Measurements from ENCODE around the gene DLK1. TPM values are rescaled to one million over a fixed set of nuclear protein-coding genes. Genes with fewer than 3 reads are reported as not detected.

The DLK1 gene
- not detected for total RNA-seq

DNA sequence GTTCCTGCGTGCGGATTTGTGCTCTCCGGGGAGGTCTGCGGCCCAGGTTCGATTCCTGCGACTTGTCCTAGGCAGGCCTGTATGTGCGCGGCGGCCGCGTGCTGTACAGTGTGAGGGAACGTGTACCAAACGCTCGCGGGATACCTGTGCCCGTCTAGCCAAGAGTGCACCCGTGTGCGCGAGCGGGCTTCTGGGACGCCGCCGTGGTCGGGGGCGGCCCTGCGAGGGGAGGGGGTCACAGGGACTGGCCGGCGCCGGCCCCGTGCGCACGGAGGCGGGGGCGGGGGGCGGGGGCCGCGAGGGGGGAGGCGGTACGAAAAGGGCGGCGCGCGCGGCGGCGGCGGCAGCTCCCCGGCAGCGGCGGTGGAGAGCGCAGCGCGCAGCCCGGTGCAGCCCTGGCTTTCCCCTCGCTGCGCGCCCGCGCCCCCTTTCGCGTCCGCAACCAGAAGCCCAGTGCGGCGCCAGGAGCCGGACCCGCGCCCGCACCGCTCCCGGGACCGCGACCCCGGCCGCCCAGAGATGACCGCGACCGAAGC lies at the start of gene DLK1:
Gene DLK1, plus strand, starts transcription at position 343 of the 536 bp plus-strand sequence. Its CDS starts 177 bp downstream, at position 520.
- no peak within 1 kb of the TSS for H3K27ac Mint-ChIP-seq

DNA sequence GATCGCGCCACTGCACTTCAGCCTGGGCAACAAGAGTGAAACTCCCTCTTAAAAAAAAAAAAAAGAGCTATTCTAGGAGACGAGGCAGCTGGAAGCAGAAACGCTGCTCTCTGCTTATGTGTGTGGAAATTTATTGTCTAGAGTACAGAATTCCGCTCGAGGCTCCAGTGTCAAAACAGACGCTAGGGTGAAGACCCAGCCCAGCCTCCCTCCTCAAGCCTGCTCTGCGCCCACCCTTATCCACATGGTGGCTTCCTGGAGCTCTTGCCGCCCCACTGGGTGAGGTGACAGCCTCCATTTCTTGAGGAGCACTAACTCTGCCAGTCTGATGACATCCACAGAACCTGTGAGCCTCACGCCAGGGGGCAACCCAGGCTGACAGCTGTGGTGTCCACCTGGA lies 49.5 kb upstream of the DLK1 start:
- DNase-seq, result no peak
- ChIA-PET POLR2A (no interaction called here), CTCF (interaction anchor here (0.6 to 1.5 kb wide), 3 partner anchors 13 to 71 kb away, joined by 3 to 7 read pairs (median 6); no protein-coding TSS in a partner anchor)
- ATAC-seq, result no peak
- no peak overlapping the region for H3K27ac Mint-ChIP-seq
- intact Hi-C loops (cut with DNase I, micrococcal nuclease), result no loop called here
- H3K9me3 Mint-ChIP-seq (ENCODE audit: low read depth), result no peaks in the 10 kb centered on the region
- no peak overlapping the region for H3K4me3 Mint-ChIP-seq
- no peaks in the 10 kb centered on the region for H3K36me3 Mint-ChIP-seq (ENCODE audit: low read depth)
- H3K27me3 Mint-ChIP-seq, result peaks cover 22% of the 10 kb centered on the region
- no peaks in the 10 kb centered on the region for H3K4me1 Mint-ChIP-seq

More for the DNA sequence above, at the start of gene DLK1:
- Mint-ChIP-seq H3K9me3 (ENCODE audit: low read depth) (no peaks in the 10 kb centered on the region), H3K36me3 (ENCODE audit: low read depth) (no peaks in the 10 kb centered on the region), H3K4me3 (no peak within 1 kb of the TSS), H3K4me1 (no peaks in the 10 kb centered on the region), H3K27me3 (peaks cover 29% of the 10 kb centered on the region)
- ChIA-PET POLR2A (no interaction called here), CTCF (no interaction called here)
- ATAC-seq, result no peak
- peak; percentile 14 for DNase-seq
- intact Hi-C loops (cut with DNase I, micrococcal nuclease), result no loop called here

DNA sequence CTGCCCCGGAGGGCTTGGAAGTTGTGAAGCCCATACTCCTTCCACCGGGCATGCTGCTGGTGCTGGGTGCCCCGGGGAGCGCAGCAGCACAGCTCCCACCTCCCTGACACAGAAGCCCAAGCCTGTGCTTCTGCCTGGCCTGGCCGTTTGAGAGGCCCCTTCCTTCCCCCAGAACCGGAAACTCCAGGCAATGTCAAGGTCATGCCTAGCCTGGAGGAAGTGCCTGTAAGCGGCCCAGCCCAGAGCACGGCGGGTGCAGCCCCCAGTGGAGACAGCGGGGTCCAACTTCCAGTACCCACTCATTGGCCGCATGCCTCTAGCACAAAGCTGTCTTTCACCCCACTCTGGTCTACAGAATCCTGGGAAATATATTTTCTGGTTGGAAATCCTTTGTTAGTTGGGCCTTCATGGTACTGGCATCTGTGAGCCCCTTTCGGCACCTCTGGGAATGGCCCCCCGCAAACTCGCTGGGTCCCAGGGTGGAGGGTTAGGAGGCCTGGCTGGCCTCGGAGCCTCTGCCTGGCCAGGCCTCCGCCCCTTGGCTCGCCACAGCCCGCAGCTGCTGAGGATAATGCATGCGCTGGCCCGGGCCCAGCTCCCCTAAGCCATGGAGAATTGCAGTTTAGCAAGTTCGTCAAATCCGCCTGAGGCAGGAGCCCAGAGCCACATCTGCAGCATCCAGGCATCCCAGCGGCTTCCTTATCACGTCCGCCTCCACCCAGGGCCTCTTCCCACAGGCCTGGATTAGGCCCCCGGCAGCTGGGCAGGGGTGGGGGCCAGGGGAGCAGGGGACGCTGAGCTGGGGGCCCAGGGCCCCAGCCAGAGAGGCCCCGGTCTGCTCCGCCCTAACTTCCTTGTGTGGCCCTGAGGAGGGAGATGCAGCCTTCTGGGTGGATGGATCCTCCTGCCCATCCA lies 48.9 kb upstream of the DLK1 start:
- CTCF ChIA-PET, result interaction anchor here (0.5 to 1.3 kb wide), 3 partner anchors 15 to 1253 kb away, joined by 3 to 7 read pairs (median 3); no protein-coding TSS in a partner anchor
- intact Hi-C loops (cut with DNase I, micrococcal nuclease), result no loop called here
- DNase-seq (no peak), ATAC-seq (no peak)
- POLR2A ChIA-PET, result no interaction called here
- Mint-ChIP-seq H3K27me3 (peaks cover 18% of the 10 kb centered on the region), H3K9me3 (ENCODE audit: low read depth) (no peaks in the 10 kb centered on the region), H3K4me3 (no peak overlapping the region), H3K4me1 (no peaks in the 10 kb centered on the region), H3K36me3 (ENCODE audit: low read depth) (no peaks in the 10 kb centered on the region), H3K27ac (no peak overlapping the region)

DNA sequence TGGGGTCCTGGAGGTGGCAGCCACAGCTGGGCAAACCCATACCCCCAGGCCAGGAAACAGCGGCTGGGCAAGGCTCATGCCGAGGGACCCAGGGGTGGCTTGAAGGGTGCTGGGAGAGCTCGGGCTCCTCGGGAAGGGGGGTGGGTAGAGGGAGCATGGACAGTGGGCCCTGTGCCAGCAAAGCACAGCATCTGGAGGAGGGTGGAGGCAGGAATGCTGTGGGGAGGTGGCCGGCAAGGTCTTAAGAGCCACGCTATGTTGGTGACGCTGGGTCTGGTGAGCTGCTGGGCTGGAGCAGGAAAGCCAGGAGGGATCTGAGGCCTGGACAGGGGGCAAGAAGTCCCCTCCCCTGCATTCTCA lies 48.2 kb upstream of the DLK1 start:
- no peak for ATAC-seq
- Mint-ChIP-seq H3K27ac (no peak overlapping the region), H3K4me3 (no peak overlapping the region), H3K9me3 (ENCODE audit: low read depth) (no peaks in the 10 kb centered on the region), H3K4me1 (no peaks in the 10 kb centered on the region), H3K27me3 (peaks cover 13% of the 10 kb centered on the region), H3K36me3 (ENCODE audit: low read depth) (no peaks in the 10 kb centered on the region)
- ChIA-PET CTCF (interaction anchor here (0.5 kb wide), 1 partner anchor 1252 kb away, joined by 3 read pairs; no protein-coding TSS in a partner anchor), POLR2A (no interaction called here)
- intact Hi-C loops (cut with DNase I, micrococcal nuclease), result no loop called here
- no peak for DNase-seq

DNA sequence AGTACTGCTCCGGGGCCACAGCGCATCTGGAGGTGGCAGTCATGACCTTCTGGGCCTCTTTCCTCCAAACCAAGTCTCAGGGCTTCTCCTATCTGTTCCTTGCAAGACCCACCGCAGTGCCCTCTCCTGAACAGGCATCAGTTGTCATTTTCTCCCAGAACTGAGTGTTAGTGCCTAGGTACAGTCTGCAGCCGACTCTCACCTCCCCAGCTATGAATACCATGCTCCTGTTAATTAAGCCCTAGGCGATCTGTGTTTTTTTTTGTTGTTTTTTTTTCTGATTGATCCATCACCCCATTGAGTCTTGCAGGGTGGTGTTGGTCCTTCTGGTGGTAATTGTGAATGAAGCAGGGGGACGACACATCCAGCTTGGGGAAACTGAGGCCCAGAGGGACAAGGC lies 47.5 kb upstream of the DLK1 start:
- intact Hi-C loops (cut with DNase I, micrococcal nuclease), result no loop called here
- Mint-ChIP-seq H3K27me3 (peaks cover 9% of the 10 kb centered on the region), H3K4me1 (no peaks in the 10 kb centered on the region), H3K27ac (no peak overlapping the region), H3K4me3 (no peak overlapping the region), H3K9me3 (ENCODE audit: low read depth) (no peaks in the 10 kb centered on the region), H3K36me3 (ENCODE audit: low read depth) (no peaks in the 10 kb centered on the region)
- POLR2A ChIA-PET, result no interaction called here
- ATAC-seq (no peak), DNase-seq (no peak)
- CTCF ChIA-PET, result no interaction called here

DNA sequence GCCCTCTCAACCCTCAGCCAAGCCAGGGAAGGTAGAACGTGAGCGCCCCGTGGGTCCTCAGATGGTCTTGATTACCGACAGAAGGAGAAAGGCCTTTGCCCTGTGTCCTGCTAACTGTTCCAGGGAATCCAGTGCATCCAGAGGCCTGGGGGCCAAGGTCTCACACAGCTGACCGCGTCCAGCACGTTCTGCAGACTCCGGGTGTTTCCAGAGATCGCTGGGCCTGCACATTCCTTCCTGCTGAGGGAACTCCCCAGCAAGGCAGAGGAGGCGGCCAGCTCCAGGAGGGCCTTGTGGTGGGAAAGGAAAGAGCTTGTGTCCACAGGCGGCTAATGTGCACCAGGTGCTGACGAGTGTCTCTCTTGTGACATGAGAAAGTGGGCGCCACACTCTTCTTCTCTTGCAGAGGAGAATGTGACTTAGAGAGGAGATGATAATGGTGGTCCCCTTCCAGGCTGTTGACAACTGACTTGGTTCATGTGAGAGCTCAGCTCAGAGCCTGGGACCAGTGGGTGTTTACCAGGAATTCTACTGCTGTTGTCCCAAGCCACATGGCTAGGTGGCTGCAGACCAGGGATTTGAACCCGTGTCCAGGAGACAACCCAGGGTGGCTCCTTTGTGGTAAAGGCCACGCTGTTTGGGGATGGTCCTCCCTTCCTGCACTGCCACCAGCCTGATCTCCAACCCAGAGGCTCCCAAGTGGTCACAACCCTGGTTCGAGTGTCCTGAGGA lies 46.8 kb upstream of the DLK1 start:
- DNase-seq (no peak), ATAC-seq (no peak)
- Mint-ChIP-seq H3K27me3 (peaks cover 2% of the 10 kb centered on the region), H3K36me3 (ENCODE audit: low read depth) (no peaks in the 10 kb centered on the region), H3K9me3 (ENCODE audit: low read depth) (no peaks in the 10 kb centered on the region), H3K4me1 (no peaks in the 10 kb centered on the region), H3K4me3 (no peak overlapping the region), H3K27ac (no peak overlapping the region)
- intact Hi-C loops (cut with DNase I, micrococcal nuclease), result no loop called here
- CTCF ChIA-PET, result no interaction called here
- POLR2A ChIA-PET, result no interaction called here

DNA sequence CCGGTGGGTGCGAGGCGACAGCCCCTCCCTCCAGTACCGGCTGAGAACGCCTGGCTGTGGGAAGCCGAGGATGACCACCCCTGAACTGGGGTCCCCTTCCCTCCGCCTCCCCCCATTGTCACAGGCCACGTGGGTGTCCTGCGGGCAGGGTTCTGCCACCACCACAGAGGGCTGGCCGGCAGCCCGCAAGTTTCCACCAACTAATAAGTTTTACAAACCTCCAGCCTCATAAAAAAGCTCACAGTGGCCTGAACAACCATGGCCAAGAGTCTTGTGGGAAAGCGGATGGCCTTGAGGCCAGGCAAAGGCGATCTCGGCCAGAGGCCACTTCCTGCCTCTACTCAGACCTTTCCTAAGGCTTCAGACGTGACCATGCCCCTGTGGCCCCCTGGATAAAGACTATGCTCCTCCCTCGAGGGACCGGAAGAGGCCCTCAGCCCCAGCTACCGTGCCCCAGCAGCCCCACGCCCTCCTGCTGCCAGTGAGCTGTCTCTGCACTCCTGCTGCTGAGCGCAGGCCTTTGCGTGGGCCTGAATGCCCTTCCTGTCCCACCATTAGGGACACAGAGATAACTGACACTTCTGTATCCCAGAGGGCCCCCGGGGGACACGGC lies 46.1 kb upstream of the DLK1 start:
- intact Hi-C loops (cut with DNase I, micrococcal nuclease), result no loop called here
- ATAC-seq, result no peak
- Mint-ChIP-seq H3K9me3 (ENCODE audit: low read depth) (no peaks in the 10 kb centered on the region), H3K27ac (no peak overlapping the region), H3K4me1 (no peaks in the 10 kb centered on the region), H3K4me3 (no peak overlapping the region), H3K27me3 (peaks cover 2% of the 10 kb centered on the region), H3K36me3 (ENCODE audit: low read depth) (no peaks in the 10 kb centered on the region)
- DNase-seq, result no peak
- CTCF ChIA-PET, result no interaction called here
- POLR2A ChIA-PET, result no interaction called here

DNA sequence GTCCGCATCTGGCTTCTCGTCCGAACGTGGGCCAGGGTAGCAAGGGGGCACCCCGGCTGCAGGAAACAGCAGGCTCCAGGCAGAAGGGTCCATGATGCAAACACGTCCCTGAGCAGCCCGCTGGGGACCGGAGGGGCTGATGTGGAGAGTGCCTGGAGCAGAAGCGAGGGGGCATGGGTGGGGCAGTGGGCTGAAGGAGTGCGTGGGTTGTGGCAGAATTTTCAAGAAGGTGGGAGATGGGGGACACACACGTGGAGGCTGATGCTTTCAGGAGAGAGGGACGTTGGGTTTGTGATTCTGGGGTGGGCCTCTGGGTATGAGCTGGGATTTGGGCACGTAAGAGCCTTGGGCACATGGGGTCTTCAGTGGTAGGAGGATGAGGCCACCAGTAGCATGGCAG lies 45.6 kb upstream of the DLK1 start:
- peaks cover 2% of the 10 kb centered on the region for H3K27me3 Mint-ChIP-seq
- no peaks in the 10 kb centered on the region for H3K4me1 Mint-ChIP-seq
- no peaks in the 10 kb centered on the region for H3K36me3 Mint-ChIP-seq (ENCODE audit: low read depth)
- DNase-seq (no peak), ATAC-seq (no peak)
- CTCF ChIA-PET, result no interaction called here
- POLR2A ChIA-PET, result no interaction called here
- H3K9me3 Mint-ChIP-seq (ENCODE audit: low read depth), result no peaks in the 10 kb centered on the region
- no peak overlapping the region for H3K4me3 Mint-ChIP-seq
- intact Hi-C loops (cut with DNase I, micrococcal nuclease), result no loop called here
- H3K27ac Mint-ChIP-seq, result no peak overlapping the region

DNA sequence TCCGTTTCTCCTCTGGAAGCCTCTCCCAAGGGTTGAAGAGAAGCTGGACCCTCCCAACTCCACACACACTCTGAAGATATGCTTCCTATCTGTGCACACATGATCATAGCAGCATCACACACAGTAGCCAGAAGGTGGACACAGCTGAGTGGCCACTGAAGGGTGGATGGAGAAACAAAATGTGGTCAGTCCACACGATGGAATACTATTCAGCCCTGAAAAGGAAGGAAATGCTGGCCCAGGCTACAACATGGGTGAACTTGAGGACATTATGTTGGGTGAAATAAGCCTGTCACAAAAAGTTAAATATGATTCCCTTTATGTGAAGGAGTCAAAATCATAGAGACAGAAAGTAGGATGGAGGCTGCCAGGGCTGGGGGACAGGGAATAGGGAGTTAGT lies 43.9 kb upstream of the DLK1 start:
- Mint-ChIP-seq H3K27me3 (no peaks in the 10 kb centered on the region), H3K4me3 (no peak overlapping the region), H3K4me1 (no peaks in the 10 kb centered on the region), H3K9me3 (ENCODE audit: low read depth) (no peaks in the 10 kb centered on the region), H3K27ac (no peak overlapping the region), H3K36me3 (ENCODE audit: low read depth) (no peaks in the 10 kb centered on the region)
- DNase-seq, result no peak
- ChIA-PET CTCF (no interaction called here), POLR2A (no interaction called here)
- intact Hi-C loops (cut with DNase I, micrococcal nuclease), result no loop called here
- no peak for ATAC-seq

DNA sequence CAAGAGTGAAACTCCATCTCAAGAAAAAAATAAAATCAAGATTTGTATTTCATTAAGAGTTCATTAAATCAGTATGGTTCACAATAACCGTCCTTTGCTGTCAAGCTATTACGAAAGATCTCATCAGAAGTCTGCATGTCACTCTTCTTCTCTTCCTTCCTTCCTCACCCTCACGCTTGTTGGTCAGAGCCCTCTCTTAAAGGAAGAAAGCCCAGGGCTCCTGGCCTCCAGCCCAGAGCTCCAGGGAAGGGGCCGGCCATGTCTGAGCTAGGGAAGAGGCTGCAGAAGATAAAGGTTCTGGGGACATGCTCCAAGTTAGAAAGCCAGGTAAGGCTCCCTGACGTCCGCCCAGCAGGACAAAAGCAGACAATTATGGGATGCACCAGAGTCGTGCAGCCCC lies 43.1 kb upstream of the DLK1 start:
- ChIA-PET CTCF (no interaction called here), POLR2A (no interaction called here)
- no peak for ATAC-seq
- Mint-ChIP-seq H3K4me1 (no peaks in the 10 kb centered on the region), H3K4me3 (no peak overlapping the region), H3K27me3 (no peaks in the 10 kb centered on the region), H3K9me3 (ENCODE audit: low read depth) (no peaks in the 10 kb centered on the region), H3K27ac (no peak overlapping the region), H3K36me3 (ENCODE audit: low read depth) (no peaks in the 10 kb centered on the region)
- no peak for DNase-seq
- intact Hi-C loops (cut with DNase I, micrococcal nuclease), result no loop called here

DNA sequence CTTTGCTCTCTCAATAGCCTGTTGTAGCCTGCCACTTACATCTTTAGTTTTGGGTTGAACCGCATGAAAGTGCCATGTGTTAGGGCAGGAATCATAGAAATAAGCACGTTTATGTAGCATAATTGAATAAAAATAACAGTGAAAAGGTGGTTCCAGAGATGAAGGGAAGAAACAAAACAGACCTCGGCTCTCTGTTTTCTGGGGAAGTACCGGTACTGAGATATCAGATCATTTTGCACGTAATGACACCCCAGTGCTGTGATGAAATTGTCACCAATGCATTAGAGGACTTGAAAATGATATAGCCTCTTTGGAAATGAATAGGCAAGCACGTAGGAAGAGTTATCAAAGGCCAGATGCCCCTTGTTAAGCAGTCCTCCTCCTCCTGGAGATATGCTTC lies 42.5 kb upstream of the DLK1 start:
- intact Hi-C loops (cut with DNase I, micrococcal nuclease), result no loop called here
- H3K9me3 Mint-ChIP-seq (ENCODE audit: low read depth), result no peaks in the 10 kb centered on the region
- no peaks in the 10 kb centered on the region for H3K27me3 Mint-ChIP-seq
- no peaks in the 10 kb centered on the region for H3K4me1 Mint-ChIP-seq
- ChIA-PET CTCF (no interaction called here), POLR2A (no interaction called here)
- ATAC-seq (no peak), DNase-seq (no peak)
- no peak overlapping the region for H3K4me3 Mint-ChIP-seq
- no peaks in the 10 kb centered on the region for H3K36me3 Mint-ChIP-seq (ENCODE audit: low read depth)
- H3K27ac Mint-ChIP-seq, result no peak overlapping the region

DNA sequence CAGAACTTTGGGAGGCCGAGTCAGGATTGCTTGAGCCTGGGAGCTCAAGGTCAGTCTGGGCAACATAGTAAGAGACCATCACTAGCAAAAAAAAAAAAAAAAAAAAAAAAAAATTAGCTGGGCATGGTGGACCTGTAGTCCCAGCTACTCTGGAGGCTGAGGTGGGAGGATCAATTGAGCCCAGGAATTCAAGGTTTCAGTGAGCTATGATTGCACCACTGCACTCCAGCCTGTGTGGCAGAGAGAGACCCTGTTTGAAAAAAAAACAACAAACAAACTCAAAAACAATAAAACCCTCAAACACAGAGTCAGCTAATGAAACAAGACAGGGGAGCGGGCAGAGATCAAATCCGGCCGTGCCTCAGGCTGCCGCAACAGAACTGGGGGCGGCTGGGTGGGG lies 41.7 kb upstream of the DLK1 start:
- Mint-ChIP-seq H3K4me1 (no peaks in the 10 kb centered on the region), H3K27me3 (no peaks in the 10 kb centered on the region), H3K36me3 (ENCODE audit: low read depth) (no peaks in the 10 kb centered on the region), H3K4me3 (no peak overlapping the region), H3K27ac (no peak overlapping the region), H3K9me3 (ENCODE audit: low read depth) (no peaks in the 10 kb centered on the region)
- intact Hi-C loops (cut with DNase I, micrococcal nuclease), result no loop called here
- ATAC-seq, result no peak
- ChIA-PET CTCF (no interaction called here), POLR2A (no interaction called here)
- DNase-seq, result no peak
